ENCODE data around the gene POFUT2. TPM values are rescaled to one million over a fixed set of nuclear protein-coding genes. Genes with fewer than 3 reads are reported as not detected.

POFUT2 gene
- total RNA-seq, 4 donors from 2014 or later, result 29.9 to 79.3 (median 33.3) TPM

GRCh38 chr21:45313682-45314081, 26.0 kb upstream of the POFUT2 start:
- DNase-seq, result no peak
- no peak overlapping the region for H3K4me3 ChIP-seq
- no peak overlapping the region for H3K27ac ChIP-seq
- 62 to 68% methylated on average over 3 of the region's 3 CpGs for WGBS, 2 donors (ENCODE audit: low coverage in 1 of 2)
- in situ Hi-C loops (cut with MboI; ENCODE audit: low pct_ligation_motif_present in 1 of 4, low pct_unique_long_range_greater_than_20kb in 1 of 4, low sequenced_read_pairs in 3 of 4), result no loop called here
- H3K27me3 ChIP-seq, result no peaks in the 10 kb centered on the region
- peaks cover 0 to 26% (median 16%) of the 10 kb centered on the region in 4 donors for H3K4me1 ChIP-seq
- H3K9me3 ChIP-seq, result no peaks in the 10 kb centered on the region
- TF ChIP-seq EP300 (IDR thresholded peaks at IDR 0.05; ENCODE audit: low read depth) (no peak), CTCF (IDR thresholded peaks at IDR 0.05) (no peak), POLR2AphosphoS5 (IDR thresholded peaks at IDR 0.05) (no peak), POLR2A (IDR thresholded peaks at IDR 0.05) (no peak)
- no peaks in the 10 kb centered on the region for H3K36me3 ChIP-seq
- intact Hi-C loops (cut with DNase I; ENCODE audit: low total_unique reads), result no loop called here

- no peak overlapping the region for H3K27ac ChIP-seq
- no peaks in the 10 kb centered on the region for H3K27me3 ChIP-seq
- H3K36me3 ChIP-seq, result no peaks in the 10 kb centered on the region
- TF ChIP-seq CTCF (IDR thresholded peaks at IDR 0.05) (no peak), POLR2A (IDR thresholded peaks at IDR 0.05) (no peak), EP300 (IDR thresholded peaks at IDR 0.05; ENCODE audit: low read depth) (no peak), POLR2AphosphoS5 (IDR thresholded peaks at IDR 0.05) (no peak)
- H3K4me1 ChIP-seq, result peaks cover 0 to 24% (median 15%) of the 10 kb centered on the region in 4 donors
- intact Hi-C loops (cut with DNase I; ENCODE audit: low total_unique reads), result no loop called here
- H3K4me3 ChIP-seq, result no peak overlapping the region
- no peaks in the 10 kb centered on the region for H3K9me3 ChIP-seq
- in situ Hi-C loops (cut with MboI; ENCODE audit: low pct_ligation_motif_present in 1 of 4, low pct_unique_long_range_greater_than_20kb in 1 of 4, low sequenced_read_pairs in 3 of 4), result no loop called here
- DNase-seq, result no peak
- whole genome bisulfite sequencing, 2 donors (ENCODE audit: low coverage in 1 of 2), result 85 to 95% methylated on average over 2 to 14 of the region's 14 CpGs
Measured at GRCh38 chr21:45313015-45313414, 25.3 kb upstream of the POFUT2 start.

- intact Hi-C loops (cut with DNase I; ENCODE audit: low total_unique reads), result no loop called here
- 87 to 100% methylated on average over 1 of the region's 1 CpG for WGBS, 2 donors (ENCODE audit: low coverage in 1 of 2)
- Histone ChIP-seq H3K27me3 (no peaks in the 10 kb centered on the region), H3K36me3 (no peaks in the 10 kb centered on the region), H3K27ac (no peak overlapping the region), H3K9me3 (no peaks in the 10 kb centered on the region), H3K4me3 (no peak overlapping the region), H3K4me1 (peaks cover 0 to 21% (median 17%) of the 10 kb centered on the region in 4 donors)
- no peak for TF ChIP-seq POLR2AphosphoS5 (IDR thresholded peaks at IDR 0.05)
- no peak for TF ChIP-seq EP300 (IDR thresholded peaks at IDR 0.05; ENCODE audit: low read depth)
- no peak for TF ChIP-seq POLR2A (IDR thresholded peaks at IDR 0.05)
- no peak for TF ChIP-seq CTCF (IDR thresholded peaks at IDR 0.05)
- in situ Hi-C loops (cut with MboI; ENCODE audit: low pct_ligation_motif_present in 1 of 4, low pct_unique_long_range_greater_than_20kb in 1 of 4, low sequenced_read_pairs in 3 of 4), result no loop called here
- DNase-seq, result no peak
Measured at GRCh38 chr21:45312296-45312695, 24.6 kb upstream of the POFUT2 start.

- TF ChIP-seq CTCF (IDR thresholded peaks at IDR 0.05) (no peak), EP300 (IDR thresholded peaks at IDR 0.05; ENCODE audit: low read depth) (no peak), POLR2A (IDR thresholded peaks at IDR 0.05) (no peak), POLR2AphosphoS5 (IDR thresholded peaks at IDR 0.05) (no peak)
- Histone ChIP-seq H3K36me3 (no peaks in the 10 kb centered on the region), H3K27ac (no peak overlapping the region), H3K4me3 (no peak overlapping the region), H3K27me3 (no peaks in the 10 kb centered on the region), H3K9me3 (no peaks in the 10 kb centered on the region), H3K4me1 (peaks cover 0 to 24% (median 19%) of the 10 kb centered on the region in 4 donors)
- in situ Hi-C loops (cut with MboI; ENCODE audit: low pct_ligation_motif_present in 1 of 4, low pct_unique_long_range_greater_than_20kb in 1 of 4, low sequenced_read_pairs in 3 of 4), result no loop called here
- 76% methylated on average over 8 of the region's 10 CpGs; no CpG with 5 or more reads in 1 of the 2 donors for WGBS, 2 donors (ENCODE audit: low coverage in 1 of 2)
- DNase-seq, result no peak
- intact Hi-C loops (cut with DNase I; ENCODE audit: low total_unique reads), result no loop called here
Measured at GRCh38 chr21:45310459-45310858, 22.8 kb upstream of the POFUT2 start.
